Pancreas (tissue), 10 donors: ENCODE data around the gene EIF6. TPM values are rescaled to one million over a fixed set of nuclear protein-coding genes. Genes with fewer than 3 reads are reported as not detected.
"Not testable (repeated sequence)": the region's sequence is repeated elsewhere in the genome, so short reads cannot be mapped to it uniquely, and the experiment has no call there.

ENCODE experiments used
- ATAC-seq, 4 donors: fragments of 200-7000 bp; cut with Tn5 transposase; one replicate each; pipeline versions ENCODE4 v1.8.0 to v1.9.1; 2020; ENCODE audit warnings: mild to moderate bottlenecking in 4 of 4, moderate library complexity in 4 of 4
- DNase-seq, 6 donors: peaks; one replicate each; pipeline ENCODE4 v3.0.0-alpha.2; 2020
- FAIRE-seq: peaks from 2 replicates; lab custom pipeline; 2012; peaks lifted over from hg19 to GRCh38; lab: Jason Lieb, UNC
- H3K27ac ChIP-seq, 4 donors: fragments of 200-600 bp; sonication (generic); 1 replicate in 3 of 4; 2 replicates in 1 of 4; pipeline versions ENCODE4 v1.5.0 to v1.8.0; 2020
- H3K27me3 ChIP-seq, 4 donors: fragments of 200-600 bp; one replicate each; pipeline ENCODE4 v1.8.0; 2021
- H3K36me3 ChIP-seq, 3 donors: fragments of 200-600 bp; sonication (generic) in 1 of 3; one replicate each; pipeline versions ENCODE4 v1.5.0 to v1.8.0; 2020 to 2021
- H3K4me1 ChIP-seq, 3 donors: fragments of 200-600 bp; one replicate each; pipeline ENCODE4 v1.8.0; 2021
- H3K4me3 ChIP-seq, 4 donors: fragments of 200-600 bp; sonication (generic) in 2 of 4; one replicate each; pipeline versions ENCODE4 v1.5.0 to v1.8.0; 2020 to 2021
- H3K9me3 ChIP-seq, 4 donors: fragments of 200-600 bp; one replicate each; pipeline ENCODE4 v1.8.0; 2021
- CTCF ChIP-seq, 4 donors: fragments of 200-600 bp; sonication (generic) in 3 of 4; IDR thresholded peaks; one replicate each; pipeline versions ENCODE4 v1.5.0 to v1.8.0; 2021; ENCODE audit warnings: antibody characterized with exemption in 4 of 4
- WGBS, 2 donors: extraction: QIAGEN DNeasy Blood & Tissue Kit; methylation state at CpG; one replicate each; pipeline ENCODE4 v1.1.7; 2013; 5-methylcytosine and 5-hydroxymethylcytosine counted together
- intact Hi-C, 3 donors: fragments of 100-400 bp; cut with DNase I; formaldehyde crosslinking; loops; one replicate each; pipeline versions ENCODE4 v1.11.1 to v1.14.2; 2022
- polyA plus RNA-seq, 2 donors: library from polyadenylated mRNA; stranded (reverse); fragments of 200-250 nt; gene quantifications; one replicate each; pipeline ENCODE4 v1.2.3, GENCODE V29; 2013
- total RNA-seq, 6 donors: library from RNA; stranded (reverse); fragmentation: NEBNext Ultra II Directional in 4 of 6; extraction: Animal tissue kit (Norgen Biotek cat#: 25700) in 4 of 6; gene quantifications; one replicate each; pipeline versions ENCODE4 v1.2.1 to v1.2.4, GENCODE V29; 2021 to 2023
- donor health status: healthy with polysubstance abuse.
- donor health status: DM: no; HTN: no; CAD: no; lungs with moderate emphysema.
- donor health status: DM: no; HTN: no; CAD: no.
- donor health status: control.
- donor health status: control.
- donor health status: Bipolar disorder and iron deficiency.
- donor health status: DM: yes; HTN: yes; CAD: no.
- donor health status: DM: no; HTN: no; CAD: no.
- donor health status: DM: no; HTN: no; CAD: no.
- donor health status: DM: yes; HTN: yes; CAD: no.

The EIF6 gene
- total and polyA plus RNA-seq, 8 donors = 30.6 to 79.4 (median 50.4) TPM

GRCh38 chr20:35263532-35264341 lies 20.8 kb downstream of the EIF6 start:
- H3K9me3 ChIP-seq = no peaks in the 10 kb centered on the region
- H3K4me1 ChIP-seq = no peaks in the 10 kb centered on the region
- H3K27ac ChIP-seq = peak overlapping the region; percentile 44 to 85 (median 81)
- peak; percentile 41 to 81 (median 72) for DNase-seq
- no peak for TF ChIP-seq CTCF (IDR thresholded peaks at IDR 0.05)
- ATAC-seq = peak; percentile 77 to 84 (median 82)
- no peak for FAIRE-seq
- H3K27me3 ChIP-seq = no peaks in the 10 kb centered on the region
- intact Hi-C loops = no loop called here
- H3K4me3 ChIP-seq = peak overlapping the region in 2 of 4 donors; percentile 4 to 15
- WGBS, 2 donors = 52% methylated on average over 17 of the region's 17 CpGs
- H3K36me3 ChIP-seq = no peaks in the 10 kb centered on the region

- H3K4me1 ChIP-seq, H3K27me3 ChIP-seq, intact Hi-C loops, FAIRE-seq, H3K9me3 ChIP-seq, H3K36me3 ChIP-seq: not testable (repeated sequence)
- H3K27ac ChIP-seq = peak overlapping the region; percentile 44 to 85 (median 81)
- WGBS, 2 donors = 64 to 65% methylated on average over 5 of the region's 8 CpGs
- DNase-seq (peak in 3 of 6 donors; percentile 59 to 71 (median 69)), ATAC-seq (peak; percentile 77 to 87 (median 82))
- peak overlapping the region in 1 of 4 donors; percentile 4 for H3K4me3 ChIP-seq
Measured at GRCh38 chr20:35262731-35263531, 21.6 kb downstream of the EIF6 start.

DNA sequence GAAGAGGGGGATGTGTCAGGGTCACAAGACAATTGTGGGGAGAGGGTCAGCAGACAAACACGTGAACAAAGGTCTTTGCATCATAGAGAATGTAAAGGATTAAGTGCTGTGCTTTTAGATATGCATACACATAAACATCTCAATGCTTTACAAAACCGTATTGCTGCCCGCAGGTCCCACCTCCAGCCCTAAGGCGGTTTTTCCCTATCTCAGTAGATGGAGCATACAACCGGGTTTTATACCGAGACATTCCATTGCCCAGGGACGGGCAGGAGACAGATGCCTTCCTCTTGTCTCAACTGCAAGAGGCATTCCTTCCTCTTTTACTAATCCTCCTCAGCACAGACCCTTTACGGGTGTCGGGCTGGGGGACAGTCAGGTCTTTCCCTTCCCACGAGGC lies 22.3 kb downstream of the EIF6 start:
- peaks cover 6 to 11% (median 7%) of the 10 kb centered on the region in 3 donors for H3K4me1 ChIP-seq
- FAIRE-seq, intact Hi-C loops, ATAC-seq, DNase-seq, H3K36me3 ChIP-seq, H3K4me3 ChIP-seq, H3K27me3 ChIP-seq, H3K9me3 ChIP-seq: not testable (repeated sequence)
- H3K27ac ChIP-seq = peak overlapping the region in 2 of 4 donors; percentile 13 to 30
- 72 to 82% methylated on average over 7 of the region's 10 CpGs for WGBS, 2 donors

DNA sequence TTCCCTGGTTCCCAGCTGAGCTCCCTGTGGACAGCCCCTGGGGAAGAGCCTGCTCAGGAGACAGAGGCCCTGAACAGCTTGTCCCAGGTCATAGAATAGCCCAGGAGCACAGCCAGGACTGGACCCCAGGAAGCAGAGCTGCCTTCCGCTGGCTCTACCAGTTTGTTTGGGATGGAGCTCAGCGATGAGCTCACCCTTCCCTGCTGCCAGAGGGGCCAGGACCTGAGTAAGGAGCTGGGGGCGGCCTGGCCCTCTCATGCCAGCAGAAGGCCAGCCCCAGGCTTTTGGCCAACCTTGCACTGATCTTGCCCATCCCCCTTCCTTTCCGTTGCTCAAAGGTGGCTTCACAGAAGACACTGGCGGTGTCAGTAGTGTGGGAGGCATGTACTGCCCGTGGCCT lies 24.1 kb downstream of the EIF6 start:
- intact Hi-C loops = no loop called here
- Histone ChIP-seq H3K9me3 (no peaks in the 10 kb centered on the region), H3K27me3 (no peaks in the 10 kb centered on the region), H3K36me3 (no peaks in the 10 kb centered on the region), H3K4me1 (peaks cover 6 to 12% (median 7%) of the 10 kb centered on the region in 3 donors), H3K27ac (no peak overlapping the region), H3K4me3 (no peak overlapping the region)
- DNase-seq = no peak
- WGBS, 2 donors = 96 to 99% methylated on average over 6 of the region's 6 CpGs
- no peak for FAIRE-seq
- ATAC-seq = no peak
- TF ChIP-seq CTCF (IDR thresholded peaks at IDR 0.05) = no peak

DNA sequence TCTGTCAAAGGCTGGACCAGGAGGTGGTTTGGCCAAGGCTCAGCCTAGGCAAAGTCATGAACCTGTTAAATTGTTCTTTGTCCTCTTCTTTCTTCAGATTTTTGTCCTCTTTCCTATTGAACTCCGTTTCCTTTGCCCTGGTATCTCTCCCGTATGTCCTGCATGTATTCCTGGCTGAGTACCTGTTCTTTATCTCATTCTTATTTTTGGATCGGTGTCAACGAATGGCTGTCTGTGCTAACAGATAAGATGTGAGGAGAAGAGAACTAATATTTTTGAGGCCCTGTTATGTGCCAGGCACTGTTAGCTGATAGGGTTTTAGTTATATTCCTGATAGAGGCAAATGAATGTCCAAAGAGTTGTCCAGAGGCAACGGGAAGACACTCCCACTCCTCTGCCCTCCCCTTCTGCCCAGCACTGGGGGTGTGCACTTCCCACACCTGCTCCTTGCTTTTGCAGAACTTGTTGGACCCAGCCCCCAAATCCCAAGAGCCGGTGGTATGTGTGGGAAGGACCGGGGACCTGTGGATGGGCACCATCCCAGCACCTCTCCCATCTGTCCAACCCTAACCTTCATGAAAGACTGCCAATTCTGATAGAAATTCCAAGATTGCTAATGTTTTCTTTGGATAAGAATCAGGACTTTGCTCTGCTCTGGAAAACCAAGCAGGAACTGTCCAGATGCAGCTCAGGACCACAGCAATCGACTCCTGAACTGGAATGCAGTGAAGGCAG lies 27.2 kb downstream of the EIF6 start:
- DNase-seq (no peak), ATAC-seq (peak in 3 of 4 donors; percentile 38 to 59 (median 54)), FAIRE-seq (no peak)
- Histone ChIP-seq H3K27me3 (no peaks in the 10 kb centered on the region), H3K4me3 (no peak overlapping the region), H3K27ac (no peak overlapping the region), H3K4me1 (peaks cover 6 to 12% (median 7%) of the 10 kb centered on the region in 3 donors), H3K9me3 (no peaks in the 10 kb centered on the region), H3K36me3 (no peaks in the 10 kb centered on the region)
- no peak for TF ChIP-seq CTCF (IDR thresholded peaks at IDR 0.05)
- WGBS, 2 donors = 14 to 16% methylated on average over 8 of the region's 8 CpGs
- intact Hi-C loops = no loop called here
